Measurements from ENCODE around the gene MRPS12. TPM values are rescaled to one million over a fixed set of nuclear protein-coding genes. Genes with fewer than 3 reads are reported as not detected.

The MRPS12 gene
- total and polyA plus RNA-seq, 2 of the 4 experiments (the other 2 are of a cell fraction), result 26.7 to 75.4 TPM

DNA sequence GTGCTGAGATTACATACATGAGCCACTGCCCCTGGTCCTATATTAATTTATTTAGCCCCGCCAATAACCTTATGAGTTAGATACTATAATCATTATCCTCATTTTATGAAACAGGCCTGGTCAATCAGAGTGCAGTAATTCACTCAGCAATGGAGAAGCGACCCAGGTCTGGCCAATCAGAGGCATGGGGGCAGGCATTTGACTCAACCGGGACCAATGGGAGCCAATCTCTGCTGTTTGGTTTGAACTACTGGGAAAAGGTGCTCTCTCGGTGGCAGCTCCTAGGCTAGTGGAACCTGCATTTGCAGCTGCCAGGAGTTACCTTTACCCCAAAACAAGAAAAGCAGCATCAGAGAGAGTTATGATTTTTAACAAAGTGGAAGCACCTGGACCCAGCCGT lies 37.9 kb upstream of the MRPS12 start:
- in situ Hi-C loops (cut with MboI; ENCODE audit: low sequenced_read_pairs) (no loop called here), intact Hi-C loops (cut with micrococcal nuclease) (no loop called here), dilution Hi-C loops (cut with HindIII; ENCODE audit: low sequenced_read_pairs, unreplicated experiment) (no loop called here)
- POLR2A ChIA-PET (ENCODE audit: unreplicated experiment), result interaction anchor here (0.6 kb wide), 1 partner anchor 20 kb away, joined by 3 read pairs; no protein-coding TSS in a partner anchor
- 100% methylated on average over 1 of the region's 5 CpGs; no CpG with 5 or more reads in 1 of the 2 experiments for WGBS, 2 experiments (ENCODE audit: extremely low coverage in 2 of 2, insufficient read length in 1 of 2)
- Histone ChIP-seq H3K9me1 (ENCODE audit: insufficient read depth, low read length) (peaks cover 2% of the 10 kb centered on the region; the same call in 1 of the 2 replicates), H3K23ac (ENCODE audit: low read depth, low read length) (no peak overlapping the region), H4K8ac (ENCODE audit: low read depth in 2 of 2, low read length in 2 of 2) (no peak overlapping the region), H3K4ac (ENCODE audit: low read depth, low read length) (no peak overlapping the region), H3K9me3 (ENCODE audit: control insufficient read depth, insufficient read depth, low read length) (no peaks in the 10 kb centered on the region), H2BK120ac (ENCODE audit: low read depth, low read length) (no peak overlapping the region), H3K56ac (ENCODE audit: extremely low read depth, insufficient read depth, low read length) (no peak overlapping the region), H2AFZ (replicated peaks; ENCODE audit: low read length, poor library complexity) (no peak overlapping the region), H3K79me1 (ENCODE audit: low read depth in 1 of 2, low read length in 2 of 2) (peaks cover 2 to 7% of the 10 kb centered on the region in 2 experiments; a peak in 2 of 4 replicates), H3K4me3 (ENCODE audit: insufficient read depth, low read depth, low read length) (no peak overlapping the region), H3K18ac (ENCODE audit: low read depth, low read length) (no peak overlapping the region), H3K4me1 (ENCODE audit: control insufficient read depth, insufficient read depth, low read length) (no peaks in the 10 kb centered on the region), H2BK15ac (ENCODE audit: low read depth, low read length) (no peak overlapping the region), H2BK20ac (ENCODE audit: low read depth, low read length) (no peak overlapping the region), H3K4me2 (ENCODE audit: low read depth, low read length) (no peak overlapping the region), H4K5ac (ENCODE audit: low read depth, low read length) (no peak overlapping the region), H3K27ac (ENCODE audit: insufficient read depth, low read length) (no peak overlapping the region), H2BK5ac (ENCODE audit: low read depth, low read length, poor library complexity, severe bottlenecking) (no peak overlapping the region), H3K14ac (replicated peaks; ENCODE audit: low read depth, low read length) (no peak overlapping the region), H3K27me3 (ENCODE audit: control insufficient read depth, insufficient read depth, low read length) (no peaks in the 10 kb centered on the region), H4K20me1 (ENCODE audit: insufficient read depth, low read length) (peaks cover 4% of the 10 kb centered on the region; the same call in 1 of the 2 replicates), H3K9ac (ENCODE audit: low read depth, low read length) (no peak overlapping the region), H3K36me3 (ENCODE audit: control insufficient read depth, insufficient read depth, low read length) (peaks cover 21% of the 10 kb centered on the region), H2AK5ac (ENCODE audit: low read depth, low read length) (no peak overlapping the region), H4K91ac (ENCODE audit: insufficient read depth, low read depth, low read length) (no peak overlapping the region), H2AK9ac (replicated peaks; ENCODE audit: low read depth, low read length, poor library complexity) (no peak overlapping the region)
- ATAC-seq (ENCODE audit: low read depth) (no peak), DNase-seq (no peak)
- CTCF ChIA-PET, result no interaction called here
- no TSS peak for BruUV-seq (replicated peaks)
- TF ChIP-seq, protein P1, sequence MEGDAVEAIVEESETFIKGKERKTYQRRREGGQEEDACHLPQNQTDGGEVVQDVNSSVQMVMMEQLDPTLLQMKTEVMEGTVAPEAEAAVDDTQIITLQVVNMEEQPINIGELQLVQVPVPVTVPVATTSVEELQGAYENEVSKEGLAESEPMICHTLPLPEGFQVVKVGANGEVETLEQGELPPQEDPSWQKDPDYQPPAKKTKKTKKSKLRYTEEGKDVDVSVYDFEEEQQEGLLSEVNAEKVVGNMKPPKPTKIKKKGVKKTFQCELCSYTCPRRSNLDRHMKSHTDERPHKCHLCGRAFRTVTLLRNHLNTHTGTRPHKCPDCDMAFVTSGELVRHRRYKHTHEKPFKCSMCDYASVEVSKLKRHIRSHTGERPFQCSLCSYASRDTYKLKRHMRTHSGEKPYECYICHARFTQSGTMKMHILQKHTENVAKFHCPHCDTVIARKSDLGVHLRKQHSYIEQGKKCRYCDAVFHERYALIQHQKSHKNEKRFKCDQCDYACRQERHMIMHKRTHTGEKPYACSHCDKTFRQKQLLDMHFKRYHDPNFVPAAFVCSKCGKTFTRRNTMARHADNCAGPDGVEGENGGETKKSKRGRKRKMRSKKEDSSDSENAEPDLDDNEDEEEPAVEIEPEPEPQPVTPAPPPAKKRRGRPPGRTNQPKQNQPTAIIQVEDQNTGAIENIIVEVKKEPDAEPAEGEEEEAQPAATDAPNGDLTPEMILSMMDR (conservative IDR thresholded peaks at IDR 0.05; ENCODE audit: low read depth, low read length), result no peak
- TF ChIP-seq RAD21 (IDR thresholded peaks at IDR 0.05; ENCODE audit: low read length) (no peak), BHLHE40 (IDR thresholded peaks at IDR 0.05; ENCODE audit: low read depth, low read length) (no peak), RFX5 (IDR thresholded peaks at IDR 0.05; ENCODE audit: low read depth, low read length) (no peak), MXI1 (IDR thresholded peaks at IDR 0.05; ENCODE audit: borderline replicate concordance, low read depth, low read length) (no peak), FOS (IDR thresholded peaks at IDR 0.05; ENCODE audit: low read depth, low read length) (no peak), MAZ (IDR thresholded peaks at IDR 0.05; ENCODE audit: borderline replicate concordance, low read depth, low read length) (no peak), RCOR1 (IDR thresholded peaks at IDR 0.05; ENCODE audit: insufficient replicate concordance, low read length) (no peak), CEBPB (IDR thresholded peaks at IDR 0.05; ENCODE audit: low read depth, low read length) (no peak), NFE2L2 (IDR thresholded peaks at IDR 0.05; ENCODE audit: low read depth, low read length) (no peak), SMC3 (IDR thresholded peaks at IDR 0.05; ENCODE audit: low read depth, low read length) (no peak), CHD1 (IDR thresholded peaks at IDR 0.05; ENCODE audit: low read depth, low read length) (no peak)
- TF ChIP-seq, protein P2, sequence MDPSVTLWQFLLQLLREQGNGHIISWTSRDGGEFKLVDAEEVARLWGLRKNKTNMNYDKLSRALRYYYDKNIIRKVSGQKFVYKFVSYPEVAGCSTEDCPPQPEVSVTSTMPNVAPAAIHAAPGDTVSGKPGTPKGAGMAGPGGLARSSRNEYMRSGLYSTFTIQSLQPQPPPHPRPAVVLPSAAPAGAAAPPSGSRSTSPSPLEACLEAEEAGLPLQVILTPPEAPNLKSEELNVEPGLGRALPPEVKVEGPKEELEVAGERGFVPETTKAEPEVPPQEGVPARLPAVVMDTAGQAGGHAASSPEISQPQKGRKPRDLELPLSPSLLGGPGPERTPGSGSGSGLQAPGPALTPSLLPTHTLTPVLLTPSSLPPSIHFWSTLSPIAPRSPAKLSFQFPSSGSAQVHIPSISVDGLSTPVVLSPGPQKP (IDR thresholded peaks at IDR 0.05; ENCODE audit: borderline replicate concordance, low read depth, low read length), result no peak
- TF ChIP-seq, protein P3, sequence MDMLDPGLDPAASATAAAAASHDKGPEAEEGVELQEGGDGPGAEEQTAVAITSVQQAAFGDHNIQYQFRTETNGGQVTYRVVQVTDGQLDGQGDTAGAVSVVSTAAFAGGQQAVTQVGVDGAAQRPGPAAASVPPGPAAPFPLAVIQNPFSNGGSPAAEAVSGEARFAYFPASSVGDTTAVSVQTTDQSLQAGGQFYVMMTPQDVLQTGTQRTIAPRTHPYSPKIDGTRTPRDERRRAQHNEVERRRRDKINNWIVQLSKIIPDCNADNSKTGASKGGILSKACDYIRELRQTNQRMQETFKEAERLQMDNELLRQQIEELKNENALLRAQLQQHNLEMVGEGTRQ (IDR thresholded peaks at IDR 0.05; ENCODE audit: low read depth, low read length), result no peak
